ENCODE data around the gene GSAP.
"Not testable (repeated sequence)": the region's sequence is repeated elsewhere in the genome, so short reads cannot be mapped to it uniquely, and the experiment has no call there.

Gene GSAP

DNA sequence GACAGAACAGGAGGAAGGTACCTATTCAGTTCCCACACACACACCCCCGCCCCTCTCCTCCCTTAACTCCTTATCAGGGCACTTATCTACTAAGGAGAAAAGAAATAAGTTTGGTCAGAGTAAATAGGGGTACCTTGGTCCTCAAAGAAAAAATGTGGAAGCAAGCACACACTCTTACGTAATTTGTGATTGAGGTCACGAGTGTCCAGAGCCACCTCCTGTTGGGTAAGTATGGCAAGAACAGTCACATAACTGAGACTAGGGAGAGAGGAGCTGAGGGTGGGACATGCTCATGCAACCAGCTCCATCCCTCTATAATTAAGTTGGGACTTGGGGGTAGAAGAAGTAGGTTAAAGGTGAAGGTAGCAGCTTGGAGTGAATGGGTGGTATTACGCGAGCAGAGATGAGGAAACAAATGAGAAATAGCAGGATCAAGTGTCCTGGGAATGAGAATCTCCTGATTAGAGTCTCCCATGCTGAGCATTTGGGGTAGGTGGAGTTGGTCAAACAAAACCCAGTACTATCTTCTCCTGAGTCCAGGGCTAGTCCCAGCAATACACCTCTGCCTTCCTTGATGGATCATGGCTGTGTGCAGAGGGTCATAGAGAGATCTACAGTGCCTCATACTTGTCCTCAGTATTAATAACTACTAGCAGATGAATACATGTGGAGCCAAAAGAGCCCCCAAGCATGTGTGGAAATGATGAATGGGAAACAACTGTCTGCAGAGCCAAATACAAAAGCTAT is 77.1 kb downstream of the GSAP start:
- Histone ChIP-seq H3K27ac (ENCODE audit: low read depth, low read length) (no peak overlapping the region), H3K4me1 (ENCODE audit: insufficient read depth, low read length) (no peaks in the 10 kb centered on the region), H3K36me3 (ENCODE audit: insufficient read depth, low read length) (no peaks in the 10 kb centered on the region), H3K9me3 (ENCODE audit: insufficient read depth, low read depth, low read length) (no peaks in the 10 kb centered on the region), H3K4me3 (ENCODE audit: low read length) (no peak overlapping the region), H3K27me3 (ENCODE audit: insufficient read depth, low read length) (no peaks in the 10 kb centered on the region), H3K9ac (ENCODE audit: low read depth, low read length) (no peak overlapping the region)
- WGBS: 92% methylated on average over 4 of the region's 5 CpGs

DNA sequence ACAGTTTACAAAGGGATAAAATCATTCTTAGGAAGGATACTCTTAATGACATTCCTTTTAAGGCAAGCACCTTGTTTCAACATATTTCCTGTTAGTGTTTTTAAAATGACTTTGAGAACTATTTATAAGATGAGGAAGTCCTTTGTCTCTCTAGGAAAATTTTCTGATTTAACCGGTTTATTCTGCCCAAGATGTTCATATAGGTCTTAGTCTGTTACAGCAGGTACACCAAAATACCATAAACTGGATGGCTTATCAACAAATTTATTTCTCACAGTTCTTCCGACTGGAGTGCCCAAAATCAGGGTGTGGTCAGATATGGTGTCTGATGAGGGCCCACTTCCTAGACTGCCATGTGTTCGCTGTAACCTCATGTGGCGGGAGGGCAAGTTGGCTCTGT is 77.9 kb downstream of the GSAP start:
- 99% methylated on average over 4 of the region's 4 CpGs for WGBS
- Histone ChIP-seq H3K36me3 (ENCODE audit: insufficient read depth, low read length) (no peaks in the 10 kb centered on the region), H3K9me3 (ENCODE audit: insufficient read depth, low read depth, low read length) (no peaks in the 10 kb centered on the region), H3K9ac (ENCODE audit: low read depth, low read length) (no peak overlapping the region), H3K27ac (ENCODE audit: low read depth, low read length) (no peak overlapping the region), H3K4me3 (ENCODE audit: low read length) (no peak overlapping the region), H3K27me3 (ENCODE audit: insufficient read depth, low read length) (no peaks in the 10 kb centered on the region), H3K4me1 (ENCODE audit: insufficient read depth, low read length) (no peaks in the 10 kb centered on the region)

DNA sequence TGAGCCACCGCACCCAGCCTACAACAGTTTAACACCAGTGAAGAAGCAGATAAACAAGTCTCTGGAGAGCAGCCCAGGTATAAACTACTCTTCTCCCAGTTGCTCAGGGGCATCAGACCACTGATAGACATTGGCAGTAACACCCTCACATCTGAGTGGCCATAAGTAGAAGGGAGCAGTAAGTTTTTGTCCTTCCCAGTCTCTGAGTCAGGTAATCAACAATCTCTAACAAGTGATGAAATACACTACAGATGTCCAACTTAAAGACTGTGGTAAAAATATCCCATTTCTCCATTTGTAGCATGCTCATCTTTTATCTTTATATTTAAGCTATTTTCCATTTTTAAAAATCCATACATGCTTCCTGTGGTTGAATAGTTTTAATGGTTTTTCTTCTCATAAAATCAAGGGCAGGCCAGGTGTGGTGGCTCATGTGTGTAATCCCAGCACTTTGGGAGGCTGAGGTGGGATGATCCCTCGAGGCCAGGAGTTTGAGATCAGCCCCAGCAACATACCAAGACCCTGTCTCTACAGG is 78.6 kb downstream of the GSAP start:
- Histone ChIP-seq H3K27ac (ENCODE audit: low read depth, low read length) (no peak overlapping the region), H3K4me3 (ENCODE audit: low read length) (no peak overlapping the region), H3K27me3 (ENCODE audit: insufficient read depth, low read length) (no peaks in the 10 kb centered on the region), H3K36me3 (ENCODE audit: insufficient read depth, low read length) (no peaks in the 10 kb centered on the region), H3K4me1 (ENCODE audit: insufficient read depth, low read length) (no peaks in the 10 kb centered on the region), H3K9me3 (ENCODE audit: insufficient read depth, low read depth, low read length) (no peaks in the 10 kb centered on the region), H3K9ac (ENCODE audit: low read depth, low read length) (no peak overlapping the region)
- 84% methylated on average over 2 of the region's 2 CpGs for WGBS

DNA sequence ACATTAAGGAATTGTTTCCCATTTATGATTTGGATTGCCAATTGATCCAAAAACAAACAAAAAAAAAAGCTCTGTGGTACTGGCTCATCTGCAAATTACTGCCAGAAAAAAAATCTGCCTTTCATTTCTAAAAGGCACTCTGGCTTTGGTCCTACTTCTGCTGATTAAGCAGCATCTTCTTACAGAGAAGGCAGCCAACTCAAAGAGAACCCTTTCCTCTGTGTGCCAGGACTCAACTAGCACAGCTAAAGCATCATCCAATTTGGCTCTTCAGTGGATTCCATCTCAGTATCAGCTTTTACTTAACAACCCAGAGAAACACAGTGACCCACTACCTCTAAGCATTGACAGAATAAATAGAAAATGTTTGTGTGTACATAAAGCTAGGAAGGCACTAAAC is 80.6 kb downstream of the GSAP start:
- Histone ChIP-seq H3K36me3 (ENCODE audit: insufficient read depth, low read length) (no peaks in the 10 kb centered on the region), H3K9ac (ENCODE audit: low read depth, low read length) (no peak overlapping the region), H3K27me3 (ENCODE audit: insufficient read depth, low read length) (no peaks in the 10 kb centered on the region), H3K9me3 (ENCODE audit: insufficient read depth, low read depth, low read length) (no peaks in the 10 kb centered on the region), H3K27ac (ENCODE audit: low read depth, low read length) (no peak overlapping the region), H3K4me1 (ENCODE audit: insufficient read depth, low read length) (no peaks in the 10 kb centered on the region), H3K4me3 (ENCODE audit: low read length) (no peak overlapping the region)

DNA sequence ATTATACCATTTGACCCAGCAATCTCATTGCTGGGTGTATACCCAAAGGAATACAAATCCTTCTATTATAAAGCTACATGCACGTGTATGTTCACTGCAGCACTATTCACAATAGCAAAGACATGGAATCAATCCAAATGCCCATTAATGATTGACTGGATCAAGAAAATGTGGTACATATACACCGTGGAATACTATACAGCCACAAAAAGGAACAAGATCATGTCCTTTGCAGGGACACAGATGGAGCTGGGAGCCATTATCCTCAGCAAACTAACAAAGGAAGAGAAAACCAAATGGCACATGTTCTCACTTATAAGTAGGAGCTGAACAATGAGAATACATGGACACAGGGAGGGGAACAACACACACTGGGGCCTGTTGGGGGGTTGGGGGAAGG is 82.1 kb downstream of the GSAP start:
- not testable (repeated sequence) for H3K27ac ChIP-seq (ENCODE audit: low read depth, low read length); H3K9me3 ChIP-seq (ENCODE audit: insufficient read depth, low read depth, low read length); H3K27me3 ChIP-seq (ENCODE audit: insufficient read depth, low read length); H3K36me3 ChIP-seq (ENCODE audit: insufficient read depth, low read length); H3K4me3 ChIP-seq (ENCODE audit: low read length); H3K4me1 ChIP-seq (ENCODE audit: insufficient read depth, low read length); H3K9ac ChIP-seq (ENCODE audit: low read depth, low read length)
- 96% methylated on average over 2 of the region's 2 CpGs for WGBS

DNA sequence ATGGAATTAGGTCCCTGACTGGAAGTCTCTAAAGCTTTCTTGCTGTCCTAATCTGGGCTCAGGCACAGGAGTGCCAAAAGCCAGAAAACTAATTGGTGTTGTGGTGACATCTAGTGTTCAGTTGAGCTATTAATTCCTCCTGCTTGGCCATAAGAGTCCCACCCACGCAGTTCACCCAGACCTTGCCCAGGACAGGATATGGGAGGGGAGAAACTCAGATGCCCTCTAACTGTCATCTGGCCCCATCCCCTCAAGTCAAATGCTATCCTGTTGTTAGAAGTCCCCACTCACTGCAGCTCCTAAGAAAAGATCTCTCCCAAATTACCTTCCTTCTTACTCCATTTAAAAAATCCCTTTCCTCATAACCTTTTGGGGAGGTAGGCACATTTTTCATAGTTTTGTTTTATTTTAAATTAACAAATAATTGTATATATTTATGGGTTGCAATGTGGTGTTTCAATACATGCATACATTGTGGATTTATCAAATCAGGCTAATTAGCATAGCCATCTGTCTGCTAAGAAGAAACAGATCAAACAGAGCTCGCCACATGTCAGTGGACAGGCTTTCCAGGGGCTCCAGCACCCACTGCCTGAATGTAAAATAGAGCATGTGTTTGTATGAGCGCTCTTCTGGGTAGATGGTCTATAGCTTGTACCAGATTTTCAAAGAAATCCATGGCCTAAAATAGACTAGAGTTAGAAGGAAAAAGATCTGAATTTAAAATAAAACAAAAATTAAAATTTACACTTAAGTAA is 84.0 kb downstream of the GSAP start:
- H3K27me3 ChIP-seq (ENCODE audit: insufficient read depth, low read length): no peaks in the 10 kb centered on the region
- no peak overlapping the region for H3K4me3 ChIP-seq (ENCODE audit: low read length)
- H3K9me3 ChIP-seq (ENCODE audit: insufficient read depth, low read depth, low read length): no peaks in the 10 kb centered on the region
- H3K4me1 ChIP-seq (ENCODE audit: insufficient read depth, low read length): no peaks in the 10 kb centered on the region
- 66% methylated on average over 3 of the region's 3 CpGs for WGBS
- H3K27ac ChIP-seq (ENCODE audit: low read depth, low read length): no peak overlapping the region
- H3K9ac ChIP-seq (ENCODE audit: low read depth, low read length): no peak overlapping the region
- H3K36me3 ChIP-seq (ENCODE audit: insufficient read depth, low read length): no peaks in the 10 kb centered on the region

DNA sequence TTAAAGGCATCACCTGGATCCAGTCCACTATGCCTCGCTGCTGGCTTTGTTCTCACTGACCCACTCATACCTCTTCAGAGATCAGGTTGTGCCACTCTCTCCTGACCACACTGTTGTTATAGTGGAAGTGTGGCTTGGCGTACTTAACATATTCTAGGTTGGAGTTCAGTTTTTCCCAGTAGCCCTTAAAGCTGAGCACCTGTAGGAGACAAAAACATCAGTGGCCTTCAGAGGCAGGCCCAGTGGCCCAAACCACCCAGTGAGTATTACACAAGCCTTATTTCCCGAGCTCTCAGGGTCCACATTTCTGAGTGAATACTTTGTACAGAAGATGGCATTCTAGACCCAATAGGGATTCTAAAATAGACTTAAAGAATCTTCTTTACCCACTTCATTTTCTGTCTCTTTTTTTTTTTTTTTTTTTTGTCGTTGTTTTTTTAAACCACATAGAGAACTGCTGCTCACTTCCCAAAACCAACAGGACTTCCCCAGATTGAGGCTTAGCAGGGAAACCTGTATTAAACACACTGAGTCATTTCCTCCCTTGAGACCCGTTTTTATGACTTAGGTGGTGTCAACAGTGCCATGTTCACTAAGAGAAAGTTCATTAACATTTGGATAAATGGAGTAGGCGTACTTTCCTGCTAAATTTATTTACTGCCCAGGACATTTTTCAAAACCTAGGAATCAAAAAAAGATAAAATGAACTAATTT is 85.8 kb downstream of the GSAP start:
- no peaks in the 10 kb centered on the region for H3K9me3 ChIP-seq (ENCODE audit: insufficient read depth, low read depth, low read length)
- H3K36me3 ChIP-seq (ENCODE audit: insufficient read depth, low read length): no peaks in the 10 kb centered on the region
- H3K4me3 ChIP-seq (ENCODE audit: low read length): no peak overlapping the region
- H3K9ac ChIP-seq (ENCODE audit: low read depth, low read length): no peak overlapping the region
- WGBS: 92% methylated on average over 5 of the region's 6 CpGs
- H3K27me3 ChIP-seq (ENCODE audit: insufficient read depth, low read length): no peaks in the 10 kb centered on the region
- H3K4me1 ChIP-seq (ENCODE audit: insufficient read depth, low read length): 0 out of 2 replicates have a peak, but pooled peaks cover 3% of the 10 kb centered on the region
- no peak overlapping the region for H3K27ac ChIP-seq (ENCODE audit: low read depth, low read length)

DNA sequence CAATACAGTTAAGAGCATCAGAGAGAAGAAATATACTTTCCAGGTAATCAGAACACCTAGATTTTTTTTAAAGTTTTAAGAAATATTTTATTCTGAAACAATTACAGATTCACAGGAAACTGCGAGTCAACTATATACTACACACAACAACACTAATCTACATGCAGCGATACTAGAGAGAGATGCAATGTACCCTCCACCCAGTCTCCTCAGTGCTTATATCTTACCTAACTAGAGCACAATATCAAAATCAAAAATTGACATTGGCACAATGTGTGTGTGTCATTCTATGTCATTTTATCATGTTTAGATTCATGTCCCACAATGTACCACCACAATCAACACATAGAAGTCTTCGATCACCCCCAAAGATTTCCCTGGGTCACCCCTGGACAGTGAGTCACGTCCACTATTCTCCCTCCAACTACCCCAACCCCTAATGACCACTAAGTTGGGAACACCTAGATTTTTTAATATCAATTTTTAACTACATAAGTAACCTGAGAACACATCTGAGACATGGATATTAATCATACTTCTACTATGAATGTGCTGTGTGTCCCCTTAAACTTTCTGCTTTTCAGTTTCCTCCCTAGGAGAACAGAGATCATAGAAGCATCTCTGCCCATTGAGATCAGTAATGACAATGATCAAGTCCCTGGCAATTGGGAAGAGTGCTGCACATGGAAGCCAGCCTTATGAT is 86.5 kb downstream of the GSAP start:
- no peak overlapping the region for H3K4me3 ChIP-seq (ENCODE audit: low read length)
- WGBS: 92% methylated on average over 4 of the region's 4 CpGs
- no peak overlapping the region for H3K9ac ChIP-seq (ENCODE audit: low read depth, low read length)
- no peaks in the 10 kb centered on the region for H3K27me3 ChIP-seq (ENCODE audit: insufficient read depth, low read length)
- H3K27ac ChIP-seq (ENCODE audit: low read depth, low read length): no peak overlapping the region
- 0 out of 2 replicates have a peak, but pooled peaks cover 3% of the 10 kb centered on the region for H3K4me1 ChIP-seq (ENCODE audit: insufficient read depth, low read length)
- H3K9me3 ChIP-seq (ENCODE audit: insufficient read depth, low read depth, low read length): no peaks in the 10 kb centered on the region
- H3K36me3 ChIP-seq (ENCODE audit: insufficient read depth, low read length): no peaks in the 10 kb centered on the region

DNA sequence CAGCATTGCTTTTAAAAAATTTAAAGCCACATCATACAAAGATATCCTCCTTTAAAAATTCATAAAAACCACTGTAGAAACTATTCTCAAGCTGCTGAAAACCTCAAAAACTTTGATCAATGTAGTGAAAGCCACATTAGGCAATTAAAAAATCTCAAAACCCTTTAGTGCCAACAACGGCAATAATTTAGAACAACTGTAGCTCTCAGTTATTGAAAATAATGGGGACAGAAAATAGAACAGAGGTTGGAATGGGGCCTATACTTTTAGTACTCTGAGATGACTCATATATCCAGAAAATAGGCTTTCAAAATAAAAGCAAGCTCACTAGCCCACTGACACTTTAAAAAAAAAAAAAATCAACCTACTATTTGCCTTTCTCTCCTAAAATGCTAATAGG is 87.5 kb downstream of the GSAP start:
- no peak overlapping the region for H3K4me3 ChIP-seq (ENCODE audit: low read length)
- no peaks in the 10 kb centered on the region for H3K36me3 ChIP-seq (ENCODE audit: insufficient read depth, low read length)
- 100% methylated on average over 1 of the region's 1 CpG for WGBS
- H3K9me3 ChIP-seq (ENCODE audit: insufficient read depth, low read depth, low read length): no peaks in the 10 kb centered on the region
- H3K9ac ChIP-seq (ENCODE audit: low read depth, low read length): no peak overlapping the region
- H3K27me3 ChIP-seq (ENCODE audit: insufficient read depth, low read length): no peaks in the 10 kb centered on the region
- H3K4me1 ChIP-seq (ENCODE audit: insufficient read depth, low read length): 0 out of 2 replicates have a peak, but pooled peaks cover 3% of the 10 kb centered on the region
- no peak overlapping the region for H3K27ac ChIP-seq (ENCODE audit: low read depth, low read length)

DNA sequence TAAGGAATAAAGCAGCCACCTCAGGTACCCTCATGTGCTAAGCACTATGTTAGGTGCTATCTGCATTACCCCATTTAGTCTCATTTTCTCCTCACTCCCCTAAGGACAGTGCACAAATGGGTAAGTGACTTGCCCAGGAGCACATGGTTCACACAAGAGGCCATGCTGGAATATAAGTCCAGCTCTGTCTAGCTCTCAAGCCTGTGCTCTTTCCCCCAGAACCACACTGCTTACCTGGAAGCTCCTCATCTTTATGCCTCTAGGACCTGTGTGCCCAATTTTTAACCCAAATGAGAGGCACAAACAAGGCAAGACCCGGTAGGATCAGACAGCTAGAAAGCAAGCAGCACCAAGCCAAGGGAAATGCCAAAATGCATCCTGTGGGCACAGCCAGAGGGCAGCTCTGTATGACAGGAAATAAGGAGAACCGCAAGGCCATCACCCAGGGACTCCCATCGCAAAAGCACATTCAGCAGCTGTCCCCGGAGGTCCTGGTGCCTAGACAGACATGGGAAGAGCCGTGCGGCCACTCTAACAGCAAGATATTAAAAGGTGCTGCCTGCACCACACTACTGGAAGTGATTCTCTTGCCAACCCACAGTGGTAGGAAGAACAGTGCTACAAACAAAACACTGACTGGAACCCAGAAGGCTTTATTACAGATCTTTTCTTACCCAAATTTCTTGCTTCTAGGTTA is 88.1 kb downstream of the GSAP start:
- Histone ChIP-seq H3K27ac (ENCODE audit: low read depth, low read length) (no peak overlapping the region), H3K9me3 (ENCODE audit: insufficient read depth, low read depth, low read length) (no peaks in the 10 kb centered on the region), H3K4me1 (ENCODE audit: insufficient read depth, low read length) (0 out of 2 replicates have a peak, but pooled peaks cover 3% of the 10 kb centered on the region), H3K36me3 (ENCODE audit: insufficient read depth, low read length) (no peaks in the 10 kb centered on the region), H3K4me3 (ENCODE audit: low read length) (no peak overlapping the region), H3K27me3 (ENCODE audit: insufficient read depth, low read length) (no peaks in the 10 kb centered on the region), H3K9ac (ENCODE audit: low read depth, low read length) (no peak overlapping the region)
- 86% methylated on average over 6 of the region's 6 CpGs for WGBS
